B cell (primary cell): Measurements from ENCODE around the gene RGS7. TPM values are rescaled to one million over a fixed set of nuclear protein-coding genes. Genes with fewer than 3 reads are reported as not detected.

Source experiments
- ATAC-seq: fragments of 200-7000 bp; cut with Tn5 transposase; one replicate; pipeline ENCODE4 v1.10.0; 2021; ENCODE audit warnings: low read depth, mild to moderate bottlenecking, moderate number of reproducible peaks, moderate library complexity
- CTCF ChIA-PET: fragments of 350-600 bp; sonication (Branson Sonifier 250); formaldehyde crosslinking; loops from one replicate; lab custom pipeline; 2021; ENCODE audit warnings: antibody characterized with exemption, inconsistent platforms; lab: Charles Lee
- POLR2A ChIA-PET: fragments of 350-600 bp; sonication (Branson Sonifier 250); formaldehyde crosslinking; loops from one replicate; lab custom pipeline; 2021; ENCODE audit warnings: antibody characterized with exemption; lab: Charles Lee
- DNase-seq: peaks from one replicate; pipeline ENCODE4 v3.0.0; 2013
- H2AFZ ChIP-seq: 2 replicates; pipeline ENCODE4 v1.6.1; 2012; ENCODE audit warnings: mild to moderate bottlenecking, low read depth, low read length; ENCODE audit not compliant: insufficient read depth, poor library complexity, severe bottlenecking
- H3K27ac ChIP-seq, 2 donors: 1 replicate in 1 of 2; 2 replicates in 1 of 2; pipeline ENCODE4 v1.5.1; 2012 to 2013; ENCODE audit warnings: low read length in 2 of 2, mild to moderate bottlenecking in 2 of 2, moderate library complexity in 1 of 2
- H3K27me3 ChIP-seq, 4 experiments: fragments of 200-600 bp in 1 of 4; sonication (generic) in 1 of 4; replicated peaks in 1 of 4; 1 replicate in 2 of 4; 2 replicates in 2 of 4; pipeline versions ENCODE4 v1.6.1 to v1.7.0; 2013 to 2016; ENCODE audit warnings: low read length in 3 of 4, mild to moderate bottlenecking in 2 of 4, mixed read lengths in 1 of 4, moderate library complexity in 1 of 4; ENCODE audit not compliant: insufficient read depth in 4 of 4, control insufficient read depth in 3 of 4; ENCODE audit errors: control extremely low read depth in 1 of 4
- H3K36me3 ChIP-seq, 2 experiments: replicated peaks in 1 of 2; 1 replicate in 1 of 2; 2 replicates in 1 of 2; pipeline versions ENCODE4 v1.6.1 to v1.7.1; 2013; ENCODE audit warnings: low read length in 1 of 2; ENCODE audit not compliant: insufficient read depth in 2 of 2, control insufficient read depth in 1 of 2; ENCODE audit errors: control extremely low read depth in 1 of 2, extremely low read depth in 1 of 2
- H3K4me1 ChIP-seq, 2 donors: fragments of 200-600 bp in 1 of 2; sonication (generic) in 1 of 2; 1 replicate in 1 of 2; 2 replicates in 1 of 2; pipeline versions ENCODE4 v1.5.1 to v1.6.1; 2013 to 2017; ENCODE audit warnings: low read length in 2 of 2; ENCODE audit not compliant: control insufficient read depth in 2 of 2, insufficient read depth in 2 of 2
- H3K4me2 ChIP-seq: replicated peaks from 2 replicates; pipeline ENCODE3; 2012; ENCODE audit warnings: mild to moderate bottlenecking, low read depth, low read length; ENCODE audit not compliant: poor library complexity, severe bottlenecking
- H3K4me3 ChIP-seq, 5 experiments: fragments of 200-600 bp in 1 of 5; sonication (generic) in 1 of 5; 1 replicate in 3 of 5; 2 replicates in 2 of 5; pipeline versions ENCODE4 v1.5.1 to v1.7.0; 2011 to 2016; ENCODE audit warnings: low read length in 4 of 5, mild to moderate bottlenecking in 4 of 5, low read depth in 2 of 5, control low read depth in 1 of 5, moderate library complexity in 1 of 5; ENCODE audit not compliant: insufficient read depth in 1 of 5; ENCODE audit errors: control extremely low read depth in 1 of 5, extremely low read depth in 1 of 5
- H3K79me2 ChIP-seq: fragments of 200-600 bp; sonication (generic); one replicate; pipeline ENCODE4 v1.6.0; 2016; ENCODE audit warnings: low read length; ENCODE audit not compliant: control insufficient read depth, insufficient read depth
- H3K9ac ChIP-seq: fragments of 200-600 bp; sonication (generic); 2 replicates; pipeline ENCODE4 v1.6.1; 2017; ENCODE audit warnings: mild to moderate bottlenecking, low read length, moderate library complexity
- H3K9me3 ChIP-seq, 3 donors: one replicate each; pipeline versions ENCODE4 v1.6.1 to v1.7.1; 2013; ENCODE audit warnings: low read length in 2 of 3; ENCODE audit not compliant: control insufficient read depth in 2 of 3, insufficient read depth in 1 of 3; ENCODE audit errors: control extremely low read depth in 1 of 3
- H4K20me1 ChIP-seq: 2 replicates; pipeline ENCODE4 v1.6.0; 2012; ENCODE audit warnings: mild to moderate bottlenecking, low read length; ENCODE audit not compliant: insufficient read depth, control insufficient read depth, poor library complexity, severe bottlenecking
- H3K27ac Mint-ChIP-seq: one replicate; pipeline ENCODE4 v1.8.0; 2021; ENCODE audit warnings: mixed read lengths
- H3K27me3 Mint-ChIP-seq: one replicate; pipeline ENCODE4 v1.8.0; 2021; ENCODE audit warnings: mixed read lengths
- H3K4me1 Mint-ChIP-seq: one replicate; pipeline ENCODE4 v1.8.0; 2021; ENCODE audit warnings: mixed read lengths
- H3K4me3 Mint-ChIP-seq: one replicate; pipeline ENCODE4 v1.8.0; 2021; ENCODE audit warnings: mixed read lengths
- H3K9me3 Mint-ChIP-seq: one replicate; pipeline ENCODE4 v1.8.0; 2022; ENCODE audit warnings: mixed read lengths; ENCODE audit not compliant: insufficient read depth
- EZH2 ChIP-seq: IDR thresholded peaks from 2 replicates; pipeline ENCODE4 v1.6.1; 2012; ENCODE audit warnings: borderline replicate concordance, low read depth, mild to moderate bottlenecking, moderate library complexity, low read length; ENCODE audit not compliant: insufficient read depth, poor library complexity, severe bottlenecking
- WGBS: methylation state at CpG from one replicate; pipeline ENCODE4 v1.1.5; 2013; ENCODE audit warnings: missing lambda C conversion rate; ENCODE audit not compliant: insufficient coverage; 5-methylcytosine and 5-hydroxymethylcytosine counted together
- intact Hi-C: fragments of 100-400 bp; cut with micrococcal nuclease; formaldehyde crosslinking; loops from one replicate; pipeline ENCODE4 v1.10.0; 2022
- polyA plus RNA-seq: library from polyadenylated mRNA; depleted of rRNA; stranded (reverse); fragments of >200 nt; gene quantifications from 2 replicates; pipeline ENCODE4 v1.2.3, GENCODE V29; 2012
- total RNA-seq, 2 donors: library from RNA; stranded (reverse); fragments of 120-200 nt in 1 of 2; gene quantifications; 1 replicate in 1 of 2; 2 replicates in 1 of 2; pipeline versions ENCODE4 v1.2.3 to v1.2.4, GENCODE V29; 2013 to 2022
- TF ChIP-seq, protein P1 (sequence below): fragments of 200-600 bp; IDR thresholded peaks from one replicate; pipeline ENCODE4 v1.8.0; 2022; ENCODE audit warnings: antibody characterized with exemption, mild to moderate bottlenecking

RGS7 gene
- total and polyA plus RNA-seq, 2 donors (not counting 1 experiment from before 2014, with no cell fraction given): 0.15 to 1.8 TPM

DNA sequence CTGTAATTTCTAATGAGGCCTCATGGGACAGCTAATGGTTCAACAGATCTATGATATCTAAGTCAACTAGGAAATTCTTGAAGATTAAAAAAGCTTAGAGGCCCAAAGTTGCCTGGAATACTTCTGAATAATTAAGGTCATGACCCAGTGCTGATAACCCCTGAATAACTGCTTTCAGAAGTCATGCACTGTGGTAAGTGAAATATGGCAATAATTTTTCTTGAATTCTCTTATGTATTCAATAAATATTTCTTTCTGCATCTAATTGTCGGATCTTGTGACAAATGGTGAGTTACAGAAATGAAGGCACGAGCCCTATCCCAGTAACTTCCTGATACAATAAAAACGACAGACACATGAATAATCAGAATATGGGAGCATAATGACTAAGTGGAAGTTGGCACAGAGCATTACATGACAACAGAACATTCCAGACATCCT is 525.8 kb downstream of the RGS7 start:
- POLR2A ChIA-PET: no interaction called here
- WGBS: no CpG with 5 or more reads among the region's 3 CpGs

DNA sequence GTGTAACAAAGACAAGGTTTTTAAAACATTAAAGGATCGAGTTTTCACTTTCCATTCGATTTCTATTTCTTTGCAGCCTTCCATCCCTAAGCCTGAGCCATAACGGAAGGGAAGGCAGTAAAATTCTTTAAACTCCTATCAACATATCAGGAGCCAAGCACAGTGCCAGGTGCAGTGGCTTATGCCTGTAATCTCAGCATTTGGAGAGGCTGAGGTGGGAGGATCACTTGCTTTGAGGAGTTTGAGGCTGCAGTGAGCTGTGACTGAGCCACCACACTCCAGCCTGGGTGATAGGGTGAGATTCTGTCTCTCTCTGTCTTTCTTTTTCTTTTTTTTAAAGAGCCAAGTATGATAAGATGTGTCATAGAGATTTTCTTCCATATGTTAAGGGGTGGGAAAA is 527.5 kb downstream of the RGS7 start:
- ChIA-PET POLR2A (no interaction called here), CTCF (no interaction called here)
- no peak for DNase-seq
- H3K4me1 Mint-ChIP-seq: no peaks in the 10 kb centered on the region
- intact Hi-C loops: no loop called here
- H3K9me3 Mint-ChIP-seq: no peaks in the 10 kb centered on the region
- no peak overlapping the region for H3K27ac Mint-ChIP-seq
- H3K4me3 Mint-ChIP-seq: no peak overlapping the region
- no peak for ATAC-seq
- no peak overlapping the region for H3K27ac ChIP-seq
- no peaks in the 10 kb centered on the region for H3K4me1 ChIP-seq
- no peaks in the 10 kb centered on the region for H3K27me3 Mint-ChIP-seq
- no peaks in the 10 kb centered on the region for H3K79me2 ChIP-seq
- no peaks in the 10 kb centered on the region for H4K20me1 ChIP-seq
- no peaks in the 10 kb centered on the region for H3K9me3 ChIP-seq
- H3K4me2 ChIP-seq: no peak overlapping the region
- no CpG with 5 or more reads among the region's 3 CpGs for WGBS
- no peak overlapping the region for H2AFZ ChIP-seq
- H3K36me3 ChIP-seq: no peaks in the 10 kb centered on the region
- H3K9ac ChIP-seq: no peak overlapping the region
- no peaks in the 10 kb centered on the region for H3K27me3 ChIP-seq
- H3K4me3 ChIP-seq: no peak overlapping the region
- TF ChIP-seq, protein P1, sequence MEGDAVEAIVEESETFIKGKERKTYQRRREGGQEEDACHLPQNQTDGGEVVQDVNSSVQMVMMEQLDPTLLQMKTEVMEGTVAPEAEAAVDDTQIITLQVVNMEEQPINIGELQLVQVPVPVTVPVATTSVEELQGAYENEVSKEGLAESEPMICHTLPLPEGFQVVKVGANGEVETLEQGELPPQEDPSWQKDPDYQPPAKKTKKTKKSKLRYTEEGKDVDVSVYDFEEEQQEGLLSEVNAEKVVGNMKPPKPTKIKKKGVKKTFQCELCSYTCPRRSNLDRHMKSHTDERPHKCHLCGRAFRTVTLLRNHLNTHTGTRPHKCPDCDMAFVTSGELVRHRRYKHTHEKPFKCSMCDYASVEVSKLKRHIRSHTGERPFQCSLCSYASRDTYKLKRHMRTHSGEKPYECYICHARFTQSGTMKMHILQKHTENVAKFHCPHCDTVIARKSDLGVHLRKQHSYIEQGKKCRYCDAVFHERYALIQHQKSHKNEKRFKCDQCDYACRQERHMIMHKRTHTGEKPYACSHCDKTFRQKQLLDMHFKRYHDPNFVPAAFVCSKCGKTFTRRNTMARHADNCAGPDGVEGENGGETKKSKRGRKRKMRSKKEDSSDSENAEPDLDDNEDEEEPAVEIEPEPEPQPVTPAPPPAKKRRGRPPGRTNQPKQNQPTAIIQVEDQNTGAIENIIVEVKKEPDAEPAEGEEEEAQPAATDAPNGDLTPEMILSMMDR: no peak
- no peak for TF ChIP-seq EZH2

More for the DNA sequence above, 525.8 kb downstream of the RGS7 start:
- intact Hi-C loops: no loop called here
- H3K27me3 ChIP-seq: no peaks in the 10 kb centered on the region
- H4K20me1 ChIP-seq: no peaks in the 10 kb centered on the region
- CTCF ChIA-PET: no interaction called here
- Mint-ChIP-seq H3K27ac (no peak overlapping the region), H3K27me3 (no peaks in the 10 kb centered on the region), H3K9me3 (no peaks in the 10 kb centered on the region), H3K4me3 (no peak overlapping the region), H3K4me1 (no peaks in the 10 kb centered on the region)
- H3K9ac ChIP-seq: no peak overlapping the region
- DNase-seq (no peak), ATAC-seq (no peak)
- no peak overlapping the region for H3K4me3 ChIP-seq
- H2AFZ ChIP-seq: no peak overlapping the region
- H3K79me2 ChIP-seq: no peaks in the 10 kb centered on the region
- H3K9me3 ChIP-seq: no peaks in the 10 kb centered on the region
- no peaks in the 10 kb centered on the region for H3K36me3 ChIP-seq
- TF ChIP-seq EZH2: no peak
- TF ChIP-seq, protein P1: no peak
- no peaks in the 10 kb centered on the region for H3K4me1 ChIP-seq
- H3K27ac ChIP-seq: no peak overlapping the region
- H3K4me2 ChIP-seq: no peak overlapping the region
